ENCODE data around the gene ELL2. TPM values are rescaled to one million over a fixed set of nuclear protein-coding genes. Genes with fewer than 3 reads are reported as not detected.

ELL2 gene
- total and polyA plus RNA-seq, 2 donors from 2014 or later (not counting 2 experiments from before 2014, with no cell fraction given) = 22.1 to 88.6 TPM

Other genes starting within 250 kb of the ELL2 start
- gene RHOBTB3, start 230.5 kb downstream of the ELL2 start, total RNA-seq = 2.4 and 2.8 TPM in 2 replicates
- gene RHOBTB3, start 230.5 kb downstream of the ELL2 start, polyA plus RNA-seq = 0.45 and 0.50 TPM in 2 replicates
- 1.8 and 4.2 TPM in 2 replicates for gene GLRX, start 139.1 kb downstream of the ELL2 start, total RNA-seq
- 3.6 and 6.4 TPM in 2 replicates for gene GLRX, start 139.1 kb downstream of the ELL2 start, polyA plus RNA-seq